Gastroesophageal sphincter (tissue), 4 donors: ENCODE results near the gene MAT1A. TPM values are rescaled to one million over a fixed set of nuclear protein-coding genes. Genes with fewer than 3 reads are reported as not detected.
A peak's percentile ranks its signal among the peaks of the same experiment; 100 is the strongest.
"Not testable (repeated sequence)": the region's sequence is repeated elsewhere in the genome, so short reads cannot be mapped to it uniquely, and the experiment has no call there.

Experiments
- ATAC-seq: fragments of 150-250 bp; one replicate; pipeline ENCODE4 v1.9.1; 2016; ENCODE audit warnings: mild to moderate bottlenecking, moderate library complexity
- H3K27ac ChIP-seq, 4 donors: fragments of 200-600 bp; sonication (generic) in 3 of 4; 1 replicate in 3 of 4; 2 replicates in 1 of 4; pipeline ENCODE4 v1.5.1; 2016 to 2019
- H3K27me3 ChIP-seq: fragments of 200-600 bp; sonication (generic); one replicate; pipeline ENCODE4 v1.5.1; 2019
- H3K36me3 ChIP-seq, 2 donors: fragments of 200-600 bp; sonication (generic); one replicate each; pipeline ENCODE4 v1.5.1; 2019; ENCODE audit warnings: control low read depth in 1 of 2
- H3K4me1 ChIP-seq, 3 donors: fragments of 200-600 bp; sonication (generic); 1 replicate in 2 of 3; 2 replicates in 1 of 3; pipeline ENCODE4 v1.5.1; 2016 to 2019; ENCODE audit warnings: control low read depth in 2 of 3
- H3K4me3 ChIP-seq, 2 donors: fragments of 200-600 bp; sonication (generic); one replicate each; pipeline ENCODE4 v1.5.1; 2019; ENCODE audit warnings: mild to moderate bottlenecking in 1 of 2, moderate library complexity in 1 of 2
- H3K9me3 ChIP-seq, 3 donors: fragments of 200-600 bp; sonication (generic); one replicate each; pipeline ENCODE4 v1.5.1; 2017 to 2019; ENCODE audit warnings: control low read depth in 2 of 3
- EP300 ChIP-seq: sonication (generic); formaldehyde crosslinking; IDR thresholded peaks from one replicate; pipeline ENCODE4 v1.6.1; 2017; ENCODE audit warnings: antibody characterized with exemption, mild to moderate bottlenecking
- POLR2A ChIP-seq, 2 donors: fragments of 450-650 bp; IDR thresholded peaks; one replicate each; pipeline ENCODE4 v1.6.1; 2017; ENCODE audit warnings: antibody characterized with exemption in 2 of 2, mild to moderate bottlenecking in 2 of 2, moderate library complexity in 1 of 2
- POLR2AphosphoS5 ChIP-seq: sonication (generic); formaldehyde crosslinking; IDR thresholded peaks from one replicate; pipeline ENCODE4 v1.6.1; 2017; ENCODE audit warnings: antibody characterized with exemption
- WGBS, 2 donors: methylation state at CpG; one replicate each; pipeline ENCODE4 v1.1.5; 2018; ENCODE audit warnings: low coverage in 1 of 2; 5-methylcytosine and 5-hydroxymethylcytosine counted together
- total RNA-seq, 4 donors: library from RNA; depleted of rRNA; stranded (reverse); fragments of >200 nt; gene quantifications; one replicate each; pipeline ENCODE4 v1.1.0, GENCODE V29; 2016
- TF ChIP-seq, protein P1 (sequence below), 4 experiments: fragments of 200-600 bp in 2 of 4; fragments of 450-650 bp in 2 of 4; sonication (generic) in 1 of 4; IDR thresholded peaks; one replicate each; pipeline ENCODE4 v1.5.1; 2017 to 2019; ENCODE audit warnings: antibody characterized with exemption in 4 of 4, mild to moderate bottlenecking in 2 of 4, moderate library complexity in 2 of 4

The MAT1A gene
- total RNA-seq, 4 donors from 2014 or later, result not detected

DNA sequence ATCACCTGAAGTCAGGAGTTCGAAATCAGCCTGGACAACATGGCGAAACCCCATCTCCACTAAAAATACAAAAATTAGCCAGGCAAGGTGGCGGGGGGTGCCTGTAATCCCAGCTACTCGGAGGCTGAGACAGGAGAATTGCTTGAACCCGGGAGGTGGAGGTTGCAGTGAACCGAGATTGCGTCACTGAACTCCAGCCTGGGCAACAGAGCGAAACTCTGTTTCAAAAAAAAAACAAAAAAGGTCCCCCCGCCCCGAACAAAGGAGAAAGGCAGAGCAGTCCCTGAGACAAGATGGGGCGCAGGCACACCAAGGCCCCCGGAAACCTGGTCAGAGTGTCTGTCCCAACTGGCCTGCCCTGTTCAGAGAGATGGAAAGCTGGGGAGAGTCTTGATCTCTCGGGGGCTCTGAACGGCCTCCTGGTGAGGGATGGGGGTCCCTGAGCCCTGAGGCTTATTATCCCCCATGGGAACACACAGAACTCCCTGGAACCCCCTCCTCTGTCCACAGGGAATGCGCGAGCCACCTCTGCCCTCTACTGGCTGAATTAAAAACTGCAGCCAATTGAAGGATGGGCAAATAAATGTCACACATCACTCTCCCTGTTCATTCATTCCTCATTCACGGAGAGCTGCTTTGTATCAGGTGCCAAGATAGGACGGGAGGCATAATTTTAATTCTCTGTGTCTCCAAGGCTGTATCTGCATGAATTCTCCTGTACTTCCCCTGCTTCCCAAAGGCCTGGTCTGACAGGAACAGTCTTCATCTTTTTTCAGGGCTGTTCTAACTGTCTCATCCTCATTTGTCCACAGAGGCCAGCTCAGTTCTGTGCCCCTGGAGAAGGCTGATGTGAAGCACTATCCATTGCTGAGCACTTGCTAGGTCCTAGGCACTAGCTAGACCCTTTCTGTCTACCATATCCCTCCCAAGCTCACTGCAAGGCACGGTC lies 28.9 kb downstream of the MAT1A start:
- H3K27me3 ChIP-seq, result peaks cover 23% of the 10 kb centered on the region
- H3K4me3 ChIP-seq, result no peak overlapping the region
- no peaks in the 10 kb centered on the region for H3K36me3 ChIP-seq
- 47 to 61% methylated on average over 7 to 12 of the region's 19 CpGs for WGBS, 2 donors
- ATAC-seq, result no peak
- H3K4me1 ChIP-seq, result no peaks in the 10 kb centered on the region
- TF ChIP-seq EP300, result no peak
- TF ChIP-seq, protein P1, sequence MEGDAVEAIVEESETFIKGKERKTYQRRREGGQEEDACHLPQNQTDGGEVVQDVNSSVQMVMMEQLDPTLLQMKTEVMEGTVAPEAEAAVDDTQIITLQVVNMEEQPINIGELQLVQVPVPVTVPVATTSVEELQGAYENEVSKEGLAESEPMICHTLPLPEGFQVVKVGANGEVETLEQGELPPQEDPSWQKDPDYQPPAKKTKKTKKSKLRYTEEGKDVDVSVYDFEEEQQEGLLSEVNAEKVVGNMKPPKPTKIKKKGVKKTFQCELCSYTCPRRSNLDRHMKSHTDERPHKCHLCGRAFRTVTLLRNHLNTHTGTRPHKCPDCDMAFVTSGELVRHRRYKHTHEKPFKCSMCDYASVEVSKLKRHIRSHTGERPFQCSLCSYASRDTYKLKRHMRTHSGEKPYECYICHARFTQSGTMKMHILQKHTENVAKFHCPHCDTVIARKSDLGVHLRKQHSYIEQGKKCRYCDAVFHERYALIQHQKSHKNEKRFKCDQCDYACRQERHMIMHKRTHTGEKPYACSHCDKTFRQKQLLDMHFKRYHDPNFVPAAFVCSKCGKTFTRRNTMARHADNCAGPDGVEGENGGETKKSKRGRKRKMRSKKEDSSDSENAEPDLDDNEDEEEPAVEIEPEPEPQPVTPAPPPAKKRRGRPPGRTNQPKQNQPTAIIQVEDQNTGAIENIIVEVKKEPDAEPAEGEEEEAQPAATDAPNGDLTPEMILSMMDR (IDR thresholded peaks at IDR 0.05), result peak in 3 of 4 experiments; percentile 46 to 77 (median 62)
- TF ChIP-seq POLR2A (IDR thresholded peaks at IDR 0.05), result no peak
- no peak for TF ChIP-seq POLR2AphosphoS5
- H3K27ac ChIP-seq, result no peak overlapping the region
- no peaks in the 10 kb centered on the region for H3K9me3 ChIP-seq

DNA sequence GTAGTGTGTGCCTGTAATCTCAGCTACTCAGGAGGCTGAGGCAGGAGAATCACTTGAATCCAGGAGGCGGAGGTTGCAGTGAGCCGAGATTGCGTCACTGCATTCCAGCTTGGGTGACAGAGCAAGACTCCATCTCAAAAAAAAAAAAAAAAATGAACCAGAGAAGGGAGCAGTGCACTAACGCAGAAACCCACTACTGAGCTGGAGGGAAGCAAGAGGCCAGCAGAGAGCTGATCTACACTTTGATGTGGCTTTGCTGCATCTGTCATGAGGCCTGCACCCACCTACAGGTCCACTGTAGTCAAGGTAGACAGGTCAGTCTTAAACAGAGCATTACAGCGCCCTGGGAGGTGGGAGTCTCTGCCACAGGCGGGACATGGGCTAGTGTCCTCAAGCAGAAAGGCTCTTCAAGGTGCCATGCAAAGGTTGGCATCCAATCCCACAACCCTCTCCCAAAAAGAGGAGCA lies 30.0 kb downstream of the MAT1A start:
- no peaks in the 10 kb centered on the region for H3K9me3 ChIP-seq
- no peak for TF ChIP-seq POLR2AphosphoS5
- TF ChIP-seq, protein P1 (IDR thresholded peaks at IDR 0.05), result no peak
- TF ChIP-seq POLR2A (IDR thresholded peaks at IDR 0.05), result no peak
- TF ChIP-seq EP300, result no peak
- no peaks in the 10 kb centered on the region for H3K36me3 ChIP-seq
- WGBS, 2 donors, result 86 to 90% methylated on average over 1 to 2 of the region's 6 CpGs
- H3K4me1 ChIP-seq, result no peaks in the 10 kb centered on the region
- H3K27me3 ChIP-seq, result peaks cover 19% of the 10 kb centered on the region
- H3K27ac ChIP-seq, result no peak overlapping the region
- no peak overlapping the region for H3K4me3 ChIP-seq
- no peak for ATAC-seq

DNA sequence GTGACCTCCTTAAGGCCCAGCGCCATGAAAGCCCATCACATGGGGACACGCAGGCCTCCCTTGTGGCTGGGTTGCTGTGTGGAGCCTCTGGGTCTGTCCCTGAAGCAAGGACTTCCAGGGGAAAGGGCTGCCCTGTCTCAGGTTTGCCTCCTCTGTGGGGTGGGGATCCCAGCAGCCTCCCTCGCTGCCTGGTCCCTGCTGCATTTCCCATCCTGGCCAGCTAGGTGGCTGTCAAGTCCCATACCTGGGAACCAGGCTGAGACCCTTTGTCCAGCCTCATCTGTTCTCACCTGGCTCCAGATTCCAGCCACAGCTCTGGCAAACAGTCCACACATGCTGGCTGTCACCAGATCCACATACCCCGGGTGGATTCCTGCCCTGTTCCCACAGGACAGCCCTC lies 32.7 kb downstream of the MAT1A start:
- H3K36me3 ChIP-seq, H3K27ac ChIP-seq, H3K4me3 ChIP-seq, H3K4me1 ChIP-seq, H3K9me3 ChIP-seq, ATAC-seq: not testable (repeated sequence)
- WGBS, 2 donors, result 17 to 43% methylated on average over 1 to 3 of the region's 4 CpGs
- H3K27me3 ChIP-seq, result peaks cover 13% of the 10 kb centered on the region

DNA sequence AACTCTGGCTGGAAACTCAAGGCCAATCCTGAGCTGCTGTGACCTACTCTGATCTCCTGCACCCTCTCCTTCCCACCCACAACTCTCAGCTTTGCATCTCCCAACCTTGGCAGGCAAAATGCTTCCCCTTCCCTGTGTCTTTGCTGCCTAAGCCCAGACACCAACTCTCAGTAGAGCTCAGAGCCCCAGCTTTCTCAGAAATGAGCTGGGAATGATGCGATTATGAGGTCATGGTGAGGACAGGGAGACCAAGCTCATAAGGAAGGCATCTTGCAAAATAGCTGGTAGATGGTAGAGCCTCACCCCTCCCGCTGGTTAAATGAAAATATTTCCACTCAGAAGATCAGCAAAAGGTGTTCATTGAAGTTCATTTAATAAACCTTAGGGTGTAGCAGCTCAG lies 34.7 kb downstream of the MAT1A start:
- not testable (repeated sequence) for H3K27me3 ChIP-seq, H3K4me3 ChIP-seq, H3K9me3 ChIP-seq, H3K4me1 ChIP-seq, H3K36me3 ChIP-seq, ATAC-seq, H3K27ac ChIP-seq
- WGBS, 2 donors, result no CpG with 5 or more reads among the region's 2 CpGs

DNA sequence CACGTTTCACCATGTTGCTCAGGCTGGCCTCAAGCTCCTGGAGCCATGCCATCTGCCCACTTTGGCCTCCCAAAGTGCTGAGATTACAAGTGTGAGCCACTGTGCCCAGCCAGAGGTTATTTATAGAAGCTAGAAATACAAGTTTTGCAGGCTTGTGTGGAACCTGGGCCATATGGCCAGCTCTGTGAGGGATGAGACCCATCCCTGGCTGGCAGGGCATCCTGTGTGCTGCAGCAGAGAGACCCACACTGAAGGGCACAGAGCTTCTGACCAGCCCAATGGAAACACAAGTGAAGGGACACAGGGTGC lies 35.5 kb downstream of the MAT1A start:
- H3K27me3 ChIP-seq, result not testable (repeated sequence)

DNA sequence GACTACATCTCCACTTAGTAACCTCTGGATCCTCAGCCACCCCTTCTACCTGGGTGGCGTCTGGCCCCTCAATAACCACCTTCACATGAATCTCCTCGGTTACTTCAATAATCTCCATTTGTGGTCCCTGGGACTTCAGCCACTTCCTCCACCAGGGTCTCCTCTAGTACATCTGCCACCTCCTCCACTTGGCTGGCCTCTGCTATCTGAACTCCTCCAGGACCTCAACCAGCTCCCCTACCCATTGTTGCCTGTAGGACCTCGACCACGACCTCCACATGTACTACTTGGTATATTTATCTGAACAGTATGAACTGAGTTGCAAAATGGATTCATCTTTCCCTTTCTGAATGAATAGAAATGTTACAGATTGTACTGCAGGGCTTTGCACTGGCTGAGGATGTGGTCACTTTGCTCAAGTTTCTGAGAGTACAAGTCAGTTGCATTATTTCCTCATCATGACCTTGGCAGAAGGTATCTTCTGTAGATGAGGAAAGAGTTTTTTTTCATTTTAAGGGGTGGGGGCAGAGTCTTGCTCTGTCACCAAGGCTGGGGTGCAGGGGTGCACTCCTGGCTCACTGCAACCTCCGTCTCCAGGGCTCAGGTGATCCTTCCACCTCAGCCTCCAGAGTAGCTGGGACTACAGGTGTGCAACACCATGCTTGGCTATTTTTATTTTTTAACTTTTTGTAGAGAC lies 36.0 kb downstream of the MAT1A start:
- Histone ChIP-seq H3K27ac (no peak overlapping the region), H3K9me3 (no peaks in the 10 kb centered on the region), H3K27me3 (no peaks in the 10 kb centered on the region), H3K4me3 (no peak overlapping the region), H3K36me3 (no peaks in the 10 kb centered on the region), H3K4me1 (no peaks in the 10 kb centered on the region)
- no peak for ATAC-seq
- TF ChIP-seq, protein P1 (IDR thresholded peaks at IDR 0.05), result no peak
- TF ChIP-seq POLR2A (IDR thresholded peaks at IDR 0.05), result no peak
- no peak for TF ChIP-seq EP300
- TF ChIP-seq POLR2AphosphoS5, result no peak
- WGBS, 2 donors, result 72 to 84% methylated on average over 3 to 5 of the region's 5 CpGs

More for the DNA sequence above, 35.5 kb downstream of the MAT1A start:
- not testable (repeated sequence) for ATAC-seq, H3K4me1 ChIP-seq, H3K36me3 ChIP-seq, H3K4me3 ChIP-seq, H3K27ac ChIP-seq, H3K9me3 ChIP-seq
- no CpG with 5 or more reads among the region's 1 CpG for WGBS, 2 donors
